ENCODE measurements around the gene PILRA.
"Not testable (repeated sequence)": the region's sequence is repeated elsewhere in the genome, so short reads cannot be mapped to it uniquely, and the experiment has no call there.

The PILRA gene

GRCh38 chr7:100381531-100382233 lies 8.4 kb downstream of the PILRA start:
- DNase-seq: not testable (repeated sequence)

- peak; percentile 50 for DNase-seq
Observed at GRCh38 chr7:100382234-100382853, 9.1 kb downstream of the PILRA start.

- DNase-seq: no peak
Observed at GRCh38 chr7:100384628-100385294, 11.5 kb downstream of the PILRA start.

DNA sequence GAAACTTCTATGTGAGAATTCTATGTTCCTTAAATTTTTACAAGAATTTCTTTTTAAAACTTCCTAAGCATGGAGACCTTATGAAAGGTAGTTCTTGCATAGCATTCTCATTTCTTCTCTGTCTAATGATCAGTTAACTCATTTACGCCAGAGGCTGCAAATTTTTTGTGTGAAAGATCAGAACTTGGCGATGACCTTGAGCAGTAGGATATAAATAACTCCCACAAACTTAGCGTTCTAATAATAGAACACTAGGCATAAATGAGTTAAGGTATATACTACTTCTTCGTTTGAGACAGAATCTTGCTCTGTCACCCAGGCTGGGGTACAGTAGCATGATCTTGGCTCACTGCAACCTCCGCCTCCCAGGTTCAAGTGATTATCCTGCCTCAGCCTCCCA lies 13.7 kb downstream of the PILRA start:
- no peak for DNase-seq

DNA sequence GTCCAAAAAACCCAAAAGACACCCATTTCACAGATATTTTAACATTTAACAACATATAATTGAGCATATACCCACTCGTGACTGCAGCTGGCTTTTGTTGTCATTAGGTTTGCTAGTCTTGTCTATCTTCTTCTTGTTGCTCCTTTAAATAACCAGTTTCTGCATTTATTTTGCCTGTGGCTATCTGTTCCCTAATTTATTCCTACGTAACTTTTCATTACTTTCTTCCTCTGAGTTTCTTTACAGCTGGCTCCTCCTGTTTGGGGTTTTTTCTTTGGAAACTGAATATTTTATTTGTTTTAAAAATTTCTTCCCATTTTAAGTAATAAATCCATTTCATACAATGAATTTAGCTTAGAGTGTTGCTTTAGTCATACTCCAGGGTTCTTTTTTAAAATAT lies 14.4 kb downstream of the PILRA start:
- no peak for DNase-seq

DNA sequence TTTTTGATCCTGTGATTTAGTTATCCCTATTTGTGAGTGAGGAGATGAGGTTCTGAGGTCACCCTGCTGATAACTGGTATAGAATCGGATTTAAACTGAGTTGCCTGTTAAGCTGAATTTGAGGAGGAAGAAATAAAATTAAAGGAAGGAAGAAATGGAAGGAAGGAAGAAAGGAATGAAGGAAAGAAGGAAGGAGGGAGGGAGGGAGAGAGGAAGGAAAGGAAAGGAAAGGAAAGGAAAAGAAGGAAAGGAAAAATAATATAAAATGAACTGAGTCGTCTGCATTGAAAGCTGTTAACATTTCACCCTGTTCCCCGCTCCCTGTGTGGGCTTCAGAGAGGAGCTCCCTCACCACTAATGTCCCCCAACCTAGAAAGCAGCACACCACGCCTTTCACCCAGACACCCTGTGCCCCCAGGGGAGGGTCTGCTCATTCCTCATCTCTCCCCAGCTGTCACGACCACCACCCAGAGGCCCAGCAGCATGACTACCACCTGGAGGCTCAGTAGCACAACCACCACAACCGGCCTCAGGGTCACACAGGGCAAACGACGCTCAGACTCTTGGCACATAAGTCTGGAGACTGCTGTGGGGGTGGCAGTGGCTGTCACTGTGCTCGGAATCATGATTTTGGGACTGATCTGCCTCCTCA lies 16.3 kb downstream of the PILRA start:
- no peak for DNase-seq

DNA sequence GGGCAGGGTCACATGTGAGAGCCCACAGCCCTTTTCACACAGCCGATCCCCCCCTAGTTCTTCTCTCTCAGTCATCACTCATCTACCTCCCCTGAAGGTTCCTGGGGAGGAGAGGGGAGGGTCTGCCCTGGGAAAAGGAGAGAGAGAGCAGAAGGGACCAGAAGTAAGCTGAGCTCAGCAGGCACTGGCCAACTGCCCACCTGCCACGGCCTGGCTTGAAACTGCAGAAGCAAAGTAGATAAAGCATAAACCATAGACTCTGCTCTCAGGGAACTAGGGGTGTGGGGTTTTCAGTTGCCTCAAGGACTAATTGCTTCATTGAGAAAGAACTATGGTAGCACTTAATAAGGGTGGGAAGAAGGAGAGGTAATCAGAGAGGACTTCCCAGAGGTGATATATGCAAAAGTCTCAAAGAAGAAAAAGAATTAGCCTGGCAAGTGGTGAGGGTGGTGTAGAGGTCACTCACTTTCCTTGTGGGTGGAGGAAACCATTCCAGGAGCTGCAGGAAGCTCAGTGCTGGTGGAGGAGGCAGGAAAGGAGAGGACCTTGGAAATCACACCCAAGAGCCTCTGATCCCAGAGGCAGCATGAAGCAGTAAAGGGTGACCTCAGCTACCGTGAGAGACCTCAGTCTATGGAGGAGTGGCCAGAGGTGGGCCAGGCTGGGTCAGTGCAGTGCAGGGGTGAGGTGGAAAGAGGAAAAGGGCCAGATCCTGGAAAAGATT lies 17.2 kb downstream of the PILRA start:
- no peak for DNase-seq

- DNase-seq: no peak
Observed at GRCh38 chr7:100393233-100393905, 20.1 kb downstream of the PILRA start.

- DNase-seq: no peak
Observed at GRCh38 chr7:100394077-100394476, 20.8 kb downstream of the PILRA start.

DNA sequence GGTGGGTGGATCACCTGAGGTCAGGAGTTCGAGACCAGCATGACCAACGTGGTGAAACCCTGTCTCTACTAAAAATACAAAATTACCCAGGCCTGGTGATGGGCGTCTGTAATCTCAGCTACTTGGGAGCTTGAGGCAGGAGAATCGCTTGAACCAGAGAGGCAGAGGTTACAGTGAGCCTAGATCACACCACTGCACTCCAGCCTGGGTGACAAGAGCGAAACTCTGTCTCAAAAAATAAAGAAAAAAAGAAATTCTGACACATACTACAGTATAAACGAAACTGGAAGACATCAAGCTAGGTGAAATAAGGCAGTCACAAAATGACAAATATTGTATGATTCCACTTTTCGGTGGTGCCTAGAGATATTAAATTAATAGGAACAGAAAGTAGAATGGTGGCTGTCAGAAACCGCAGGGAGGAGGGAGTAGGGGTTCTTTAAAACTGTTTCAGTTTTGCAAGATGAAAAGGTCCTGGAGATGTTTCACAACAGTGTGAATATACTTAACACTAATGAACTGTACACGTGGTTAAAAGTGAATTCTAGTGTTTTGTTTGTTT lies 23.2 kb downstream of the PILRA start:
- no peak for DNase-seq

DNA sequence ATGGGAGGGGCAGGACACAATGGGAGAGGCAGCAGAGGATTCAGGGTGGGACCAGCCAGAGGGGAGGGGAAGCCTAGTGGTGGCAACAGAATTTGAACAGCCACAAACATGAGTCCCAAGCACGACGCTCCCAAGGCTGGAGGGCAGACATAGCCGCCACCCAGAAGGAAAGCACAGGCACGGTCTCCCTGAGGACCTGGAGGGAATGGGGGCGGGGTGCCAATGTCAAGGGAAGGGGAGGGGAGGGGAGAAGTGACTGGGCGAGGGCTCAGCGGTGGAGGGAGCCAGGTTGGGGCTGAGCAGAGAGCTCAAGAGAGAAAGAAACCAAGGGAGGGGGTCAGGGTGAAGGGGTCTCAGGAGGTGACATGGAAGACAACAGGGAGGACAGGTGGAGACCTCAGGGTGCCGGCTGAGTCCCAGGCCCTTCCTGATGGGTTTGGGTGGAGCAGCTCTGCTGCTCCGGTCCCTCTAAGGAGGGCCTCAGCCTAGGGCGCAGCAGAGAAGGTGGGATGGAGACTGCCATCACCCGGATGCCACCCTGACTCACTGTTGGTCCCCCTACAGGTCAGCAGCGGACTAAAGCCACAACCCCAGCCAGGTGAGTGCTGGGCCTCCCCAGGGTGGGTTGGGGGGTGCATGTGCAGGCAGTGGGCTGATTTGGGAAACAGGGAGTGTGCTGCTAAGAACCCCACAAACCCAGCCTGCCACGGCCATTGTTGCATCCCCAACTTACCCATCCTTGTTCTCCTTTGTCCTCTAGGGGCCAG lies 24.2 kb downstream of the PILRA start:
- no peak for DNase-seq

DNA sequence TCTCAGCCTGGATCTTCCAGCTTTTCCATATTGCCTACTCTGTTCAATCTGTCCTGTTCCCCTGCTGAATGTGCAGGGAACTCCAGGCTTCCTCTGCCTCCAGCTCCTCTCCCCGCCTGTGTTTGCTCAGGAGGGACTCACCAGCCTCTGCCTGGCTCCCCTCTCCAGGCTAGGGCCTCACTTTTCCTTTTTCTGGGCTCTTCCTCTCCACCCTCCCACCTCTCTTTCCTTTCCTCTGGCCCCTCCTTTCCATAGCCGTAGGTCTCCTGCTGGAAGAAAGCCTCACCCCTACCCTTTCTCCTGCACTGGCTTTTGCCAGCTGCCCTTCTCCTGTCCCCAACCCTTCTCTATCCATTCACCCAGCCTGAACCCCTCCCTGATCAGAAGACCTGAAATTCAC lies 25.0 kb downstream of the PILRA start:
- no peak for DNase-seq

- no peak for DNase-seq
Observed at GRCh38 chr7:100400041-100400440, 26.8 kb downstream of the PILRA start.

- no peak for DNase-seq
Observed at GRCh38 chr7:100400656-100401055, 27.4 kb downstream of the PILRA start.

- DNase-seq: no peak
Observed at GRCh38 chr7:100401811-100402210, 28.5 kb downstream of the PILRA start.

DNA sequence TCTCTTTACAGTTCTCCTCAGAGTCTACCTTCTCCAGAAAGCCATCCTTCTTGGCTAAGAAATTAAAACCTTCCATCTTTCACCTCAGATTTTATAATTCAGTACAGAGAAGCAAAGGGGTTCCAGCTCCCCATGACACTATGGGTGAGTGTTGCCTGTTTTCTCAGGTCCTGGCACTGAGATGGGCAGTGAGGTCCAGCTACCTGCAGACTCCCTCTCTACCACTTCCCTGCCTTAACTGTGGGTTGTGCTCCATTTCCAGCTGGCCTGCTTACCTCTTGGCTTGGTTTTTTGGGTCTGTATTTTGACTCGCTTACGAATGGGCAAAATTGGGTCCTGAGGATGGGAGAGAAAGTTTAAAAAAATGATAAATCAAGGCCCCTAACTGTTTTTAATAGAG lies 29.0 kb downstream of the PILRA start:
- no peak for DNase-seq

GRCh38 chr7:100406767-100407166 lies 33.5 kb downstream of the PILRA start:
- no peak for DNase-seq

DNA sequence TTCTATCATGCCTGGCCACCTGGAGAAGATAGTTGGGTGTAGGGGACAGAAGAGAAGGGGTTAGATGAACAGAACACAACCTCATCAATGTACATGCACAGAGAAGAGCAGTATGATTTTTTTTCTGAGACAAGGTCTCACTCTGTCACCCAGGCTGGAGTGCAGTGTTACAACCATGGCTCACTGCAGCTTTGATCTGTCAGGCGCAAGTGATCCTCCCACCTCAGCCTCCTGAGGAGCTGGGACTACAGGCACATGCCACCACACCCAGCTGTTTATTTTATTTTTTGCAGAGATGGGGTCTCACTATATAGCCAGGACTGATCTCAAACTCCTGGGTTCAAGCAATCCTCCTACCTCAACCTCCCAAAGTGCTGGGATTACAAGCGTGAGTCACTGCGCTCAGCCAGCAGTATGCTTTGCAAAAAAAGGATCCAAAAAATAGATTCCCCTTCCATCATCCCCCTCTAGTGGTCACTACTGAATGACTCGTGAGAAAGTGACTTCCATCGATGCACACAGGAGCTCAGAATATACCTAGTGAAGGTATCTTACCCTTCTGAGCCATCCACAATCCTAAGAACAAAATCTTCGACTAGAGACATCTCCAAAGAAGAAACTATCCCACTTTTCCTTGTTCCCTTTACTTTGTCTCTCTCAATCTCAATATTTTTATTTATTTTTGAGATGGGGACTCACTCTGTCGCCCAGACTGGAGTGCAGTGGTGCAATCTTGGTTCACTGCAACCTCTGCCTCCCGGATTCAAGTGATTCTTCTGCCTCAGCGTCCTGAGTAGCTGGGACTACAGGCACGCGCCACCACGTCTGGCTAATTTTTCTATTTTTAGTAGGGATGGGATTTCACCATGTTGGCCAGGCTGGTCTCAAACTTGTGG lies 34.2 kb downstream of the PILRA start:
- DNase-seq: peak; percentile 66

DNA sequence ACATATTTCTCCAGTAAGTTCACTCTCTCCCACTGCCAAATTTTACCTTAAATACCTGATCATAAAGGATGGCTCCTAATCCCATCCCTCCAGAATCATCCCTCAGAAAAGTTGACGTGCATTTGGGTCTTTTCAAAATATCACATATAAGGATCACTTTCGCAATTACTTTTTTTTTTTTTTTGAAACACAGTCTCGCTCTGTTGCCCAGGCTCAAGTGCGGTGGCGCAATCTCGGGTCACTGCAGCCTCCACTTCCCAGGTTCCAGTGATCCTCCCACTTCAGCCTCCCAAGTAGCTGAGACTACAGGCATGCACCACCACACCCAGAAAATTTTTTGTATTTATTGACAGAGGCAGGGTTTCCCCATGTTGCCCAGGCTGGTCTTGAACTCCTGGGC lies 37.8 kb downstream of the PILRA start:
- no peak for DNase-seq

- DNase-seq: no peak
Observed at GRCh38 chr7:100413346-100413745, 40.1 kb downstream of the PILRA start.

Data from NCI-H1694 (cell line).